Fibroblast of villous mesenchyme (primary cell): Measurements from ENCODE around the gene AFG1L. TPM values are rescaled to one million over a fixed set of nuclear protein-coding genes. Genes with fewer than 3 reads are reported as not detected.

Experiments used
- DNase-seq: peaks from one replicate; pipeline ENCODE4 v3.0.0-alpha.2; 2010; ENCODE audit warnings: low read depth
- H3K4me3 ChIP-seq: 2 replicates; pipeline ENCODE4 v1.5.1; 2011; ENCODE audit warnings: low read depth, mild to moderate bottlenecking, low read length
- CTCF ChIP-seq: IDR thresholded peaks from 2 replicates; pipeline ENCODE4 v1.5.1; 2012; ENCODE audit warnings: low read depth, mild to moderate bottlenecking, low read length; ENCODE audit not compliant: insufficient read depth
- small RNA-seq: library from RNA; depleted of rRNA; stranded (forward); fragments of <200 nt; gene quantifications from one replicate; pipeline ENCODE3, GENCODE V24; 2012
- total RNA-seq: library from RNA; depleted of rRNA; stranded (reverse); fragments of >200 nt; gene quantifications from 2 replicates; pipeline ENCODE4 v1.2.3, GENCODE V29; 2012

Gene AFG1L
- total RNA-seq, 1 donor, result 6.0 TPM

GRCh38 chr6:108568551-108569305, 273.9 kb downstream of the AFG1L start:
- no peak for TF ChIP-seq CTCF
- no peak for DNase-seq
- H3K4me3 ChIP-seq, result no peak overlapping the region

DNA sequence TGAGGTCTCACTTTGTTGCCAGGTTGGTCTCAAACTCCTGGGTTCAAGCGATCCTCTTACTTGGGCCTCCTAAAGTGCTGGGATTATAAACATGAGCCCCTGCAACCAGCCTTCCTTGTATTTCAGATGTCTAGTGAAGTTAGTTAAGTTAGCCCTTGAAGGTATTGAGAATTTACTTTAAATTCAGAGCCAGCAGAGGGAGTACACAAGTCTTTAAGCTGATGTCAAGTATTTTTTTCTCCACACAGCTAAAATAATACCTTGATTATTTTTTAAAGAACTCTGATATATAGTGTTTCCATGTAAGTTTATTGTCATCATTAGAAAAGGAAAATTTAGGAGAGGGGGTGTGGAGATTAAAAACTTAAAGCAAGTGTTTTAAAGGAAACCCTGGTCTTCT, 275.7 kb downstream of the AFG1L start:
- H3K4me3 ChIP-seq, result no peak overlapping the region
- DNase-seq, result no peak
- TF ChIP-seq CTCF, result peak; percentile 17

DNA sequence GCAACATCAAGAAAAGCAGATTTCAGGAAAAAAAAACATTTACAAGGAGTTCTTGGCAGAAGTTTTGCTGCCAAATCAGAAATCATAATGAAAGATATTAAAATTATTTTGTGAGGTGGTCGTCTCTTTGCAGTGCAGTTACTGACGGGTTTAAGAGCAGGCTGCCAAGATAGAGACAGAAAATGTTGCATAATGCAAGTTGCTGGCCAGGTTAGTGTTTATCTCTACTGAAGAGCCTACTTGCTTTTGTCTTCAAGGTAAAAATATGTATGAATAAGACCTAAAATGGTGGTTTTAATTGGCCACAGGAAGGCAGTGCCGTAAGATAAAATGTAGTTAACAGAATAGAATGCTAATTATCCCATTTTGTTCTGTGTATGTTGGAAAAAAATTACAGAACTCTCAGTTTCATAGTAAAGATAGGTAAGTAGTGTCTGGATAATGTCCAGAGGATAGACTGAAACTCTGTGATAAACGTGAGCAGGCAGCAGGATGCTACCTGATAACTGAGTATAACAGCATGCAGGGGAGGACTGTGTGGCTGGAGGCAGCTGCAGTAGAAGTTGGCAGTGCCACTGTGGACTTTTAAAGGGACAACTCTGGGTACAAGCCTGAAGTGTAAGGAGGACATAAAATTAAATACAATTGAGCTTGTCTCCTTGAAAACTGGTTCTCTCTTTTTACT, 279.7 kb downstream of the AFG1L start:
- no peak for TF ChIP-seq CTCF
- DNase-seq, result no peak
- no peak overlapping the region for H3K4me3 ChIP-seq

Small RNA genes within 50 kb of the gene (small RNA-seq; reads per million reads assigned to genes)
- not detected for gene AL356121.1
- gene AL391646.1, result not detected
- gene RNA5SP212, result not detected
- gene RNU6-1144P, result 0.47 reads per million
- not detected for gene RNU6-770P
- gene Z98742.2, result not detected

Other genes starting within 250 kb of the AFG1L start
- gene OSTM1, start 220.3 kb upstream of the AFG1L start, total RNA-seq, result 32.5 and 43.2 TPM in 2 replicates
- not detected in 2 replicates for gene NR2E1, start 129.0 kb upstream of the AFG1L start, total RNA-seq
- gene SNX3, start 34.0 kb upstream of the AFG1L start, total RNA-seq, result 142 and 187 TPM in 2 replicates